Memory B cell (primary cell): ENCODE data around the gene EP300.
"Not testable (repeated sequence)": the region's sequence is repeated elsewhere in the genome, so short reads cannot be mapped to it uniquely, and the experiment has no call there.

Experiments
- ATAC-seq: fragments of 150-1000 bp; cut with Tn5 transposase; 2 replicates; pipeline ENCODE4 v1.10.0; 2021; ENCODE audit warnings: low read depth, mild to moderate bottlenecking, moderate library complexity
- DNase-seq, 2 donors: peaks; one replicate each; pipeline ENCODE4 v3.0.0; 2022; ENCODE audit warnings: low spot score in 2 of 2
- H3K27ac Mint-ChIP-seq: one replicate; pipeline ENCODE4 v1.8.0; 2022; ENCODE audit warnings: mild to moderate bottlenecking, moderate library complexity, mixed read lengths
- H3K27me3 Mint-ChIP-seq: one replicate; pipeline ENCODE4 v1.8.0; 2022; ENCODE audit warnings: mixed read lengths
- H3K36me3 Mint-ChIP-seq: one replicate; pipeline ENCODE4 v1.8.0; 2022; ENCODE audit warnings: mild to moderate bottlenecking, mixed read lengths
- H3K4me1 Mint-ChIP-seq: one replicate; pipeline ENCODE4 v1.8.0; 2022; ENCODE audit warnings: mixed read lengths
- H3K4me3 Mint-ChIP-seq: one replicate; pipeline ENCODE4 v1.8.0; 2022; ENCODE audit warnings: mild to moderate bottlenecking, moderate library complexity, mixed read lengths
- H3K9me3 Mint-ChIP-seq: one replicate; pipeline ENCODE4 v1.8.0; 2022; ENCODE audit warnings: mixed read lengths

The EP300 gene

DNA sequence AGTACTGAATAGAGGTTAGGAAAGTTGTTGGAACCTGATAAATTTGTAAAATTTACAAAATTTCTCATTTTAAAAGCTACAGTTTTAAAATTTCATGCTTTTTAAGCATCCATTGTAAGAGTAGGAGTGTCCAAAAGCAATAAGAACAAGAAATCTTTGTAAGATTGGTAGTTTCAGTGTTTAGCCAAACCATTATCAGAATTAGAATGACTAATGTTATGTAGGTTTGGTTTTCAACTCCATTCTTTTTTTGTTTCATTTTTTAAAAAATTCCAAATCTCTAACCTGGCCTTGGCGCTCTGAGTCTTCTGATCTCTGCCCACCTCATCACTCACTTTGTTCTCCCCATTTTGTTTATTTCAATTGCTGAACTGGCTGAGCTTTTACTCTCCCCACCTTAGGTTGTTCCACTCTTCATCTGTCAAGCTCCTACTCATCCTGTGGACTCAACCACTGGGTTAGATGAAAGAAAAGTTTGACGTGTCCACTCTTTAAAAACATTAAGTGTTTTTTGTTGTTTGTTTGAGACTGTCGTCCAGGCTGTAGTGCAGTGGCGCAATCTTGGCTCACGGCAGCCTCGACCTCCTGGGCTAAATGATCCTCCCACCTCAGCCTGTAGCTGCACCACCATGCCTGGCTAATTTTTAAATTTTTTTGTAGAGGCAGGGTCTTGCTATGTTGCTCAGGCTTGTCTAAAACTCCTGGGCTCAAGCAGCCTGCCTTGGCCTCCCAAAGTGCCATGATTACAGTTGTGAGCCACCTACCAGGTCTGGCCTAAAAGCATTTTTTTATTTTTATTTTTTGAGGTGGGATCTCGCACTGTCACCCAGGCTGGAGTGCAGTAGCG, 14.0 kb downstream of the EP300 start:
- Mint-ChIP-seq H3K27ac (peak overlapping the region; percentile 86), H3K4me1 (peaks cover 27% of the 10 kb centered on the region), H3K4me3 (peak overlapping the region; percentile 25)

DNA sequence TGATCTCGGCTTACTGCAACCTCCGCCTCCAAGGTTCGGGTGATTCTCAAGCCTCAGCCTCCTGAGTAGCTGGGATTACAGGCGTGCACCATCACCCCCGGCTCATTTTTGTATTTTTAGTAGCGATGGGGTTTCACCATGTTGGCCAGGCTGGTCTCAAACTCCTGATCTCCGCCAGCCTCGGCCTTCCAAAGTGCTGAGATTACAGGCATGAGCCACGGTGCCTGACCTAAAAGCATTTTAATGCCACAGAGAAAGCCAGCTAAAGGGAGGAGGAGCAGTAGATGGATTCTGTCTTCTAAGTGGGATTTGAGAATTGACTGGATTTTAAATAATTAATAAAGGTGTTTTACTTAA, 14.6 kb downstream of the EP300 start:
- H3K27ac Mint-ChIP-seq = peak overlapping the region; percentile 86
- peaks cover 29% of the 10 kb centered on the region for H3K4me1 Mint-ChIP-seq
- not testable (repeated sequence) for H3K9me3 Mint-ChIP-seq, DNase-seq, H3K27me3 Mint-ChIP-seq, ATAC-seq, H3K4me3 Mint-ChIP-seq
- peaks cover 27% of the 10 kb centered on the region for H3K36me3 Mint-ChIP-seq

More for the DNA sequence above, 14.0 kb downstream of the EP300 start:
- no peak for DNase-seq
- no peaks in the 10 kb centered on the region for H3K9me3 Mint-ChIP-seq
- peaks cover 24% of the 10 kb centered on the region for H3K36me3 Mint-ChIP-seq
- no peaks in the 10 kb centered on the region for H3K27me3 Mint-ChIP-seq
- no peak for ATAC-seq

DNA sequence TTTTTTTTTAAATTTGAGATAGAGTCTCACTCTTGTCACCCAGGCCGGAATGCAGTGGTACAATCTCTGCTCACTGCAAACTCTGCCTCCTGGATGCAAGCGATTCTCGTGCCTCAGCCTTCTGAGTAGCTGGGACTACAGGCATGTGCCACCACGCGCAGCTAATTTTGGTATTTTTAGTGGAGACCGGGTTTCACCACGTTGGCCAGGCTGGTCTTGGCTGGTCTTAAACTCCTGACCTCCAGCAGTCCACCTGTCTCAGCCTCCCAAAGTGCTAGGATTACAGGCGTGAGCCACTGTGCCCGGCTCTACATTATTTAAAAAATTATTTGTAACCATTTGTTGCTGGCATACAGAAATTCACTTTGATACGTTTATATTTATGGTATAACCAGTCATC, 18.6 kb downstream of the EP300 start:
- Mint-ChIP-seq H3K9me3 (no peaks in the 10 kb centered on the region), H3K4me3 (no peak overlapping the region), H3K36me3 (peaks cover 22% of the 10 kb centered on the region), H3K4me1 (peaks cover 32% of the 10 kb centered on the region), H3K27me3 (no peaks in the 10 kb centered on the region), H3K27ac (peak overlapping the region; percentile 65)
- ATAC-seq (no peak), DNase-seq (no peak)

DNA sequence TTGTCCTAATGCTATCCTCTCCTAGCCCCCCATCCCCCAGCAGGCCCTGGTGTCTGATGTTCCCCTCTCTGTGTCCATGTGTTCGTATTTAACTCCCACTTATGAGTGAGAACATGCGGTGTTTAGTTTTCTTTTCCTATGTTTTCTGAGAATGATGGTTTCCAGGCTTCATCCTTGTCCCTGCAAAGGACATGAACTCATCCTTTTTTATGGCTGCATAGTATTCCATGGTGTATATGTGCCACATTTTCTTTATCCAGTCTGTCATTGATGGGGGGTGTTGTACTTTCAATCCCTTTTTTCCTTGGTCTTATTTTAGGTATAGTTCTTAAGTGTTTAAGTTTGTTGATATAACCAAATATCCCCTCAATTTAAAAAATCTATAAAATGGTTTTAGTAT, 23.9 kb downstream of the EP300 start:
- ATAC-seq (no peak), DNase-seq (no peak)
- Mint-ChIP-seq H3K9me3 (no peaks in the 10 kb centered on the region), H3K36me3 (peaks cover 24% of the 10 kb centered on the region), H3K4me3 (no peak overlapping the region), H3K4me1 (peaks cover 24% of the 10 kb centered on the region), H3K27ac (no peak overlapping the region), H3K27me3 (no peaks in the 10 kb centered on the region)

DNA sequence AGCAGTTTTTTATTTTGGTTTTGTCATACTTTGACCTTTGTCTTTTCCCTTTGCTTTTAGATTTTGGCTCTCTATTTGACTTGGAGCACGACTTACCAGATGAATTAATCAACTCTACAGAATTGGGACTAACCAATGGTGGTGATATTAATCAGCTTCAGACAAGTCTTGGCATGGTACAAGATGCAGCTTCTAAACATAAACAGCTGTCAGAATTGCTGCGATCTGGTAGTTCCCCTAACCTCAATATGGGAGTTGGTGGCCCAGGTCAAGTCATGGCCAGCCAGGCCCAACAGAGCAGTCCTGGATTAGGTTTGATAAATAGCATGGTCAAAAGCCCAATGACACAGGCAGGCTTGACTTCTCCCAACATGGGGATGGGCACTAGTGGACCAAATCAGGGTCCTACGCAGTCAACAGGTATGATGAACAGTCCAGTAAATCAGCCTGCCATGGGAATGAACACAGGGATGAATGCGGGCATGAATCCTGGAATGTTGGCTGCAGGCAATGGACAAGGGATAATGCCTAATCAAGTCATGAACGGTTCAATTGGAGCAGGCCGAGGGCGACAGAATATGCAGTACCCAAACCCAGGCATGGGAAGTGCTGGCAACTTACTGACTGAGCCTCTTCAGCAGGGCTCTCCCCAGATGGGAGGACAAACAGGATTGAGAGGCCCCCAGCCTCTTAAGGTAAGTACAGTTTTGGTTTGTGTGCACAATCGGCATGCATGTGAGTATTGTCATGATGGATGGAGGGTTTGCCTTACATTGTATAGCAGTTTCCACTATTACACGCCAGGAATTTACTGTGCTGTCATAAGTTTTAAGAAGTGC, 25.0 kb downstream of the EP300 start:
- peaks cover 24% of the 10 kb centered on the region for H3K4me1 Mint-ChIP-seq
- no peak overlapping the region for H3K4me3 Mint-ChIP-seq
- H3K27ac Mint-ChIP-seq = no peak overlapping the region
- peaks cover 19% of the 10 kb centered on the region for H3K36me3 Mint-ChIP-seq
- H3K9me3 Mint-ChIP-seq = no peaks in the 10 kb centered on the region
- DNase-seq = no peak
- no peak for ATAC-seq
- no peaks in the 10 kb centered on the region for H3K27me3 Mint-ChIP-seq

DNA sequence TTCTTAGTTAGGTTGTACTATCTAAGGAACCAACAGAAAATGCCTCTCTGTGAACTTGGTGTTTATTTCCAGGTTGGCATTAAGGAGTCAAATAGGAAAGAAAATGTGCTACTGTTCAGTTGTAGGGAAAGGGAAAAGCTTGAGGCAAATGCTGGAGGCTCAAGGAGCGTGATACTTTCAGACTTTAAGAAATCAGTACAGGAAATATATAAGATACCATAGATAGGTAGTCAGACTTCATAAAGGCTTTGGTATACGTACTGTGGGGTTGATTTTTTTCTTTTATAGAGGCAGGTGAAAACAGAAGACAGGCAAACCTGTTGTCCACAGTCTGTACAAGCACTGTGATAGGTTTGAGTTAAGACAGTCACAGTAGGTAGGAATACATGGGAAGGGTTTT, 30.8 kb downstream of the EP300 start:
- H3K4me3 Mint-ChIP-seq = no peak overlapping the region

DNA sequence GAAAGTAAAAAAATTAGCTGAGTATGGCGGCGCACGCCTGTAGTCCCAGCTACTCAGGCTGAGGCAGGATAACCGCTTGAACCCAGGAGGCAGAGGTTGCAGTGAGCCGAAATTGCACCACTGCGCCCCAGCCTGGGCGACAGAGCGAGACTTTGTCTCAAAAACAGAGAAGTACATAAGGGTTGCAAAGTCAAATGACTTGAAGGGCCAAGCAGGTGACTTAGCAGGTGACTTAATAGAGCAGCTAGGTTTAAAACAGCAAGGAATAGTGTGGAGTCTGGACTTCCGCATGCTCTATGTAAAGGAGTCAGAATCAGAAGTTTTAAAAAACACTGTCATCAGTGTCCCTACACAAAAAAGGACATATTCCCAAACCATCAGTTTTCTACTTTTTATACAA, 31.7 kb downstream of the EP300 start:
- Mint-ChIP-seq H3K36me3 (peaks cover 18% of the 10 kb centered on the region), H3K4me1 (peaks cover 12% of the 10 kb centered on the region), H3K9me3 (no peaks in the 10 kb centered on the region), H3K4me3 (no peak overlapping the region), H3K27me3 (no peaks in the 10 kb centered on the region), H3K27ac (no peak overlapping the region)
- DNase-seq (no peak), ATAC-seq (peak; percentile 54)

More for the DNA sequence above, 30.8 kb downstream of the EP300 start:
- Mint-ChIP-seq H3K4me1 (peaks cover 12% of the 10 kb centered on the region), H3K27me3 (no peaks in the 10 kb centered on the region), H3K36me3 (peaks cover 21% of the 10 kb centered on the region), H3K27ac (peak overlapping the region; percentile 46), H3K9me3 (no peaks in the 10 kb centered on the region)
- DNase-seq (no peak), ATAC-seq (no peak)

DNA sequence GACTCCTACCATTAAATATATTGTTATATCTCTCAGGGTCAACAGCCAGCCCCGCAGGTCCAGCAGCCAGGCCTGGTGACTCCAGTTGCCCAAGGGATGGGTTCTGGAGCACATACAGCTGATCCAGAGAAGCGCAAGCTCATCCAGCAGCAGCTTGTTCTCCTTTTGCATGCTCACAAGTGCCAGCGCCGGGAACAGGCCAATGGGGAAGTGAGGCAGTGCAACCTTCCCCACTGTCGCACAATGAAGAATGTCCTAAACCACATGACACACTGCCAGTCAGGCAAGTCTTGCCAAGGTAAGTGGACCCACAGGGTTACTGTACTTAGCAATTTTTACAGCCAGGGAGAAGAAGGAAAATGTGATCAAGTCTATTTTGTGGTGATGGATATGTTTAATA, 35.1 kb downstream of the EP300 start:
- Mint-ChIP-seq H3K27ac (no peak overlapping the region), H3K27me3 (no peaks in the 10 kb centered on the region), H3K36me3 (peaks cover 25% of the 10 kb centered on the region), H3K9me3 (no peaks in the 10 kb centered on the region), H3K4me1 (peaks cover 6% of the 10 kb centered on the region), H3K4me3 (no peak overlapping the region)
- no peak for DNase-seq
- ATAC-seq = no peak

DNA sequence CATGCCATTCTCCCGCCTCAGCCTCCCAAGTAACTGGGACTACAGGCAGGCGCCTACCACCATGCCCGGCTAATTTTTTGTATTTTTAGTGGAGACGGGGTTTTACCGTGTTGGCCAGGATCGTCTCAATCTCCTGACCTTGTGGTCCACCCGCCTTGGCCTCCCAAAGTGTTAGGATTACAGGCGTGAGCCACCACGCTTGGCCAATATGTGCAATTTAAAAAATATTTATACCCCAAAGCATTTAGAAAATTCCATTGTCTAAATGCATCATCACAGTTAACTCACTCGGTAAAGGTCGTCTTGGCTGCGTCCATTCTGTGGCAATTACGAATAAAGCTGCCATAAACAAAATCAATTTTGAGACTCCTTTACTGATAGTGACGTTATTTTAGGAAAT, 36.2 kb downstream of the EP300 start:
- peaks cover 25% of the 10 kb centered on the region for H3K36me3 Mint-ChIP-seq
- H3K4me1 Mint-ChIP-seq = no peaks in the 10 kb centered on the region
- no peak overlapping the region for H3K4me3 Mint-ChIP-seq
- no peak overlapping the region for H3K27ac Mint-ChIP-seq
- H3K27me3 Mint-ChIP-seq = no peaks in the 10 kb centered on the region
- ATAC-seq = no peak
- H3K9me3 Mint-ChIP-seq = no peaks in the 10 kb centered on the region
- DNase-seq = no peak

DNA sequence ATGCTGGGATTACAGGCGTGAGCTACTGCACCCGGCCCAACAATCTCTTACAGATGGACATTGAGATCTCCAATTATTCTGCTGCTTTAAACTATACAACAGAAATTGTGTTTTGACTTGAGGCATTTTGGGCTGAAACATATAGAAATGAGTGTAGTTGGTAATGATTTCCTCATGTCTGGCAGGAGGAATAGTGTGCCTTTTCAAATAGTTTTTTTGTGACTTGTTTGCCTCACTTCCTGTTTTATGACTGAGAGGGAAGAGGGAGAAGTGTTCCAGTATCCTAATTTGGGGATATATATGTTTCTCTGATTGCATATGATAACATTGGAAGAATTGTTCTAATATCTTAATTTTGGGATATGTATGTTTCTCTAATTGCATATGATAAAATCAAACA, 40.2 kb downstream of the EP300 start:
- DNase-seq (no peak), ATAC-seq (no peak)
- Mint-ChIP-seq H3K9me3 (no peaks in the 10 kb centered on the region), H3K27me3 (no peaks in the 10 kb centered on the region), H3K4me1 (peaks cover 2% of the 10 kb centered on the region), H3K27ac (no peak overlapping the region), H3K4me3 (no peak overlapping the region), H3K36me3 (peaks cover 34% of the 10 kb centered on the region)

DNA sequence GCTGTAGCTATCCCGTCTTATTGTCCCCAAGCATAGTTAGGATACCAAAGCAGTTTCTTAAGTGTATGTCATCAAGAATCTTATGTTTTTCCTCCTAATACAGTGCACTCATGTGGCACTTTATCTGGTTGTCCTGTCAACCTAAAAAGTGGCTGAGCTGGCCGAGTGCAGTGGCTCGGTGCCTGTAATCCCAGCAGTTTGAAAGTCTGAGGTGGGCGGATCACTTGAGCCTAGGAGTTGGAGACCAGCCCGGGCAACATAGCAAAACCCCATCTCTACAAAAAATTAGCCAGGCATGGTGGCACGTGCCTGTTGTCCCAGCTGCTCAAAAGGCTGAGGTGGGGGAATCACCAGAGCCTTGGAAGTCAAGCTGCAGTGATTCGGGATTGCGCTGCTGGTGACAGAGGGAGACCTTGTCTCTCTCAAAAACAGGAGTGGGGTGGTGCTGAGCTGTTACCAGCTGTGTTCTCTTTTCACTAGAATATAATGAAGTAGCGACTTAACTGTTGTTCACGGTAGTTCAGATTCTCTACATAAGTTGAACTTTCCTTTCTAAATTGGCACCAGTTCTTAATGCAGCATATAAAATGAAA, 48.1 kb downstream of the EP300 start:
- ATAC-seq (no peak), DNase-seq (no peak)
- Mint-ChIP-seq H3K4me3 (no peak overlapping the region), H3K27ac (no peak overlapping the region), H3K9me3 (no peaks in the 10 kb centered on the region), H3K36me3 (peaks cover 30% of the 10 kb centered on the region), H3K27me3 (no peaks in the 10 kb centered on the region), H3K4me1 (no peaks in the 10 kb centered on the region)

DNA sequence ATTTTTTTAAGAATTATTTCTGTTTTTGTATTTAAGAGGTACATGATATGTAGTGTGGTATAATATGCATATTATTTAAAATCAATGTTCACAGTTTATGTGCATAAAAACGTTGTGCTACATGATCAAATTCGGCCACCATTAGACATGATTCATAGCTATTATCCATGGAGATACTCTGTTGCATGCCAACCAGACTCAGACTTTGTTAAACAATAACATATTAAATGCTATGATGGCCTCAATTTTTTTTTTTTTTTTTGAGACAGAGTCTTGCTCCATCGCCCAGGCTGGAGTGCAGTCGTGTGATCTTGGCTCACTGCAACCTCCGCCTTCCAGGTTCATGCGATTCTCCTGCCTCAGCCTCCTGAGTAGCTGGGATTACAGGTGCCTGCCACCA, 53.5 kb downstream of the EP300 start:
- not testable (repeated sequence) for H3K4me3 Mint-ChIP-seq, H3K9me3 Mint-ChIP-seq, H3K27ac Mint-ChIP-seq, H3K4me1 Mint-ChIP-seq, ATAC-seq, DNase-seq, H3K27me3 Mint-ChIP-seq
- H3K36me3 Mint-ChIP-seq = peaks cover 35% of the 10 kb centered on the region

DNA sequence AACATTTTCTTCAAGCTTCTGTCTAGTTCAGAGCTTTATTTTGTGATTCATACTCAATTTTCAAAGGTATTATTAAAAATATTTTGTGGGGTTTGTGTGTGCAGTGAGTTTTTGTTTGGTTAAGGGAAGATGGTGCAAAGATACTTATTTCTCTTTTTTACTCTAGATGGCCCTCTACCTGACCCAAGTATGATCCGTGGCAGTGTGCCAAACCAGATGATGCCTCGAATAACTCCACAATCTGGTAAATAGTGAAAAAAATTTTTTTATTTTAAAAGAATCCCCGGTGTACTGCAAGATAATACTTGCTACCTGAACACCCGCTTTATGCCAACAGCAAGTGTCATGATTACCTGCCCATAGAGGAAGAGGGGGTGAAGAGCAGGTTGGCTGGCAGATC, 54.2 kb downstream of the EP300 start:
- peaks cover 35% of the 10 kb centered on the region for H3K36me3 Mint-ChIP-seq
- H3K4me3 Mint-ChIP-seq = no peak overlapping the region
- DNase-seq (no peak), ATAC-seq (no peak)
- H3K4me1 Mint-ChIP-seq = no peaks in the 10 kb centered on the region
- H3K27ac Mint-ChIP-seq = no peak overlapping the region
- no peaks in the 10 kb centered on the region for H3K9me3 Mint-ChIP-seq
- no peaks in the 10 kb centered on the region for H3K27me3 Mint-ChIP-seq

DNA sequence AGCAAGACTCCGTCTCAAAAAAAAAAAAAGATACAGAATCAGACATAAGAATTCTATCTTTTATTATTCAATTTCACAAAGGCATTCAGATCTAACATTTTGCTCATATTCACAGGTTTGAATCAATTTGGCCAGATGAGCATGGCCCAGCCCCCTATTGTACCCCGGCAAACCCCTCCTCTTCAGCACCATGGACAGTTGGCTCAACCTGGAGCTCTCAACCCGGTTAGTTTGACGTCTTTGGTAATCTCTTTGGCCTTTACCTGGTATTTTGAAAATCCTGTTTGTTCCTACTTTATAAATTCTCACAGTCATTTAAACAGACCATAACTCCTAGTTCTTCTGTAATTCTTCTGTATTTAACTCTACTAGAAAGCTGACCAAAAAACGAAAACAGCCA, 55.3 kb downstream of the EP300 start:
- Mint-ChIP-seq H3K4me1 (no peaks in the 10 kb centered on the region), H3K36me3 (peaks cover 31% of the 10 kb centered on the region), H3K27me3 (no peaks in the 10 kb centered on the region), H3K4me3 (no peak overlapping the region), H3K27ac (peak overlapping the region; percentile 45), H3K9me3 (no peaks in the 10 kb centered on the region)
- ATAC-seq (no peak), DNase-seq (no peak)
